HG02884 (cell line): ENCODE measurements around the gene TMEM30B.
"Not testable (repeated sequence)": the region's sequence is repeated elsewhere in the genome, so short reads cannot be mapped to it uniquely, and the experiment has no call there.

ENCODE experiments used
- ATAC-seq: cut with Tn5 transposase; IDR thresholded peaks from one replicate; pipeline ENCODE4 v1.9.1; 2021; ENCODE audit warnings: mild to moderate bottlenecking, moderate library complexity; ENCODE audit not compliant: unreplicated experiment

The TMEM30B gene, protein sequence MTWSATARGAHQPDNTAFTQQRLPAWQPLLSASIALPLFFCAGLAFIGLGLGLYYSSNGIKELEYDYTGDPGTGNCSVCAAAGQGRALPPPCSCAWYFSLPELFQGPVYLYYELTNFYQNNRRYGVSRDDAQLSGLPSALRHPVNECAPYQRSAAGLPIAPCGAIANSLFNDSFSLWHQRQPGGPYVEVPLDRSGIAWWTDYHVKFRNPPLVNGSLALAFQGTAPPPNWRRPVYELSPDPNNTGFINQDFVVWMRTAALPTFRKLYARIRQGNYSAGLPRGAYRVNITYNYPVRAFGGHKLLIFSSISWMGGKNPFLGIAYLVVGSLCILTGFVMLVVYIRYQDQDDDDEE

DNA sequence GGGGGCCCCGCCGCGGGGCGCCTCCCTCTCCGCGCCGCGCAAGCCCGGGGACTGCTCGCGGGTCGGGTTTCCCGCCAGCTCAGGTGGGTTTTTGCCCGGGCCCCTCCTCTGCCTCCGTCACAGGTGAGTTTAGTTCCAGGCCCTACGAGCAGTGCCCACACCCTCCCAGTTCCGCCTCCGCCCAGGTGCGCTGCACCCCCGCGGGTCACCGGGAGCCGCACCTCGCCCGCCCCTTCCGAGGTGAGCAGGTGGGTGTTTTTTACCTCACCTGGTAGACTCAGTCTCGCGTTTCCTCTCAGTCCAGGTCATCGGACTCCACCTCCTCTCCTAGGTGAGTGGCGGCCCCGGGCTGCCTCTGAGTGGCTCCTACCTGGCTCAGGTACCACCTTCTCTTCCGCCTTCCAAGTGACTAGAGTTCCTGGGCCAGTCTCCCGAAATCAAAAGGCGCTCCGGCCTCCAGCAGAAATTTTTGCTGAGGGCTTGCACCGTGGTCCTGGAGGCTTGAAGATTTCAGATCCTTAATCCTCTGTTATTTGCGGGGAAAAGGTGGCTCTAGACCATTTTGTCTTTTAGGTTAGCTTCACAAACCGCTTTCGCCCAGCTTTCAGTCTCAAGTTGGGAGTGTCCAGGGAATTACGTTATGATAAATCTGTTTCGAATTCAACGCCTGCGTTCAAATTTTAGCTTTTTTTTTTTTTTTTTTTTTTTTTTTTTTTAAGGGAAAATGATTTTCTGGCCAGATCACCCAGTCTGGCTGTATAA is at the start of gene TMEM30B:
TSS of gene TMEM30B (minus strand) at position 153 of the 762 bp plus-strand sequence. CDS start 191 bp downstream, outside the sequence.
- ATAC-seq, result no peak

DNA sequence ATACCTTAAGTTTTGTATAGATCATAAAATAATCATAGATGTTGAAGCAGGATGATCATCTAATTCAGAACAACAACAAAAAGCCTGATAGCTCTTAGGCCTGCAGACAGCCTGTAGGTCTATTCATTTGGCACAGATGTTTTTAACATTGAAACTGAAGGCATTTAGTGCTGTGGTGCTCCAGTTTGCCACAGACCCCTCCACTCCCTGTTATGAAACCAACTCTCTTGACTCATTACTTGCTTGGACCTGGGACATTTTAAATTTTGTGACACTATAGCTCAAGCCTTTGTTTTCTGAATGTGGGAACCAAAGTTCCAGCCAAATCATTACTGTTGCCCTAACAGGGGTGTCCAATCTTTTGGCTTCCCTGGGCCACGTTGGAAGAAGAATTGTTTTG is 49.4 kb upstream of the TMEM30B start:
- peak; percentile 54 for ATAC-seq

DNA sequence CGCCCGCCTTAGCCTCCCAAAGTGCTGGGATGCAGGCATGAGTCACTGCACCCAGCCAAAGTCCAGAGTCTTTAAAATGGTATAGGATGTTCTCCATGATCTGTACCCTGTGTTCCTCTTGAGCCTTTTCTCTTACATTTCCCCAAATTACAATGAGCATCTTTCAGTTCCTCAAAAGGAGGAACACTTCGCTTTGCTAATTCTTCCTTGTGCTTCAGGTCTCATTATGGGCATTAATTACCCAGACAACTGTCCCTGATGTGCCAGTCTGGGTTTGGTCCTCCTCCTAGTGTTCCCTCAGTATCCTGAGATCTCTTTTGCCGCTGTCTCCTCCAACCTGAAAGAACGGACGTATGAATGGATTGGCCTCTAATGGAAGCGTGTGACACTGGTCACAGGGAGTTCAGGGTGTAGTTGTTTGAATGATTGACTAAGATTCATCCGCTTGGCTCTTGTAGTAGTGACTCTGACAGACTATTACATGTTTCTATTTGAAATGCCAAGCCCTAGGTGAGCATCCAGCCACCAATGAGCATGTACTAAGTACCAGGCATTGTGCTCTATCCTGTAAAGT is 48.4 kb upstream of the TMEM30B start:
- no peak for ATAC-seq

DNA sequence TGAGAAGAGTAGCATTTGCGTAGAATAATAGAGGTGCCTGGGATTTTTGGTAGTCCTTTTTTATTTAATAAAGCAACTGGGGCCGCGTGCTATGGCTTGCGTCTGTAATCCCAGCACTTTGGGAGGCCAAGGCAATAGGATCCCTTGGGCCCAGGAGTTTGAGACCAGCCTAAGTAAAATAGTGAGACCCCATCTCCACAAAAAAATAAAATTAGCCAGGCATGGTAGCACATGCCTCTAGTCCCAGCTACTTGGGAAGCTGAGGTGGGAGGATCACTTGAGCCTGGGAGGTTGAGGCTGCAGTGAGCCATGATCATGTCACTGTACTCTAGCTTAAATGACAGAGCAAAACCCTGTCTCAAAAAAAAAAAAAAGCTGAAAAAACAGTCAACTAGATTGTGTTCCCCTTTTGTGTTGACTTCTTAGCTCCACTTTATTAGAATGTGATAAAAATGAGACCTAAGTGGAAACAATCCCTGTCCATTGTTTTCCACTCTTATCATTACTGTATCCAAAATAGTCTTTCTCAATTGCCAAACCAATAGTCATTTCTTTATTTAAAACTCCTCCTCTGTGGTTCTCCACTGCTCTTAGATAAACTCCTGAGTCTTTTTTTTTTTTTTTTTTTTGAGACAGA is 47.6 kb upstream of the TMEM30B start:
- no peak for ATAC-seq

DNA sequence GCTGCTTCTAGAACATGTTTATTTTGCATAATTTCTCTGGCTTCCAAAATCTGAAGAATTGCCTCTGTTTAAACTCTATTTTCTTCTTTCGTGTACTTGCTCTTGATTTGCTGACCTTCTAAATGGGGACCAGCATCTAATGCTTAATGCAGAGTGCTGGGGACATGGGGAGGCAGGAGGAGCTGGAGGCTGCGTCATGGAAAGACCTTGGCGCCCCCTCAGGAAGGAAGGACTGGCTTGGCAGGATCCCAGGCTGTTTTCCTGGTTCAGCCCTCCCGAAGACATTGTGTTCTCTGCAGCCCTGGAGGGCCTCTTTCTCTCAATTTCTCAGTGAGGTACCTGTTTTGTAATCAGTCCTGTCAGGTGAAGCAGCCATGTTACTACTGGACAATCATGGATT is 45.7 kb upstream of the TMEM30B start:
- ATAC-seq, result no peak

DNA sequence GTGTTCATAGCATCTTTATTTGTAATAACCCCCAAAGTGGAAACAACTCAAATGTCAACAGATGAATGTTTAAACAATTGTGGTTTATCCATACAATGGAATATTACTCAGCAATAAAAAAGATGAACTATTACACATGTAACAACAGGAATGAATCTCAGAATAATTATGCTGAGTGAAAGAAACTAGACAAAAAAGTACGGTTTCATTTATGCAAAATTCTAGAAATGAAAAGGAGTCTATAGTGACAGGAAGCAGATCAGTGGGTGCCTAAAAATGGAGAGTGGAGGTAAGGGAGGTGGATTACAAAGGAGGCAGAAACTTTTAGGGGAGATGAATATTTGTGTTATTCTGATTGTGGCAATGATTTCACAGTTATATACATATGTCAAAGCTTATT is 45.0 kb upstream of the TMEM30B start:
- no peak for ATAC-seq

DNA sequence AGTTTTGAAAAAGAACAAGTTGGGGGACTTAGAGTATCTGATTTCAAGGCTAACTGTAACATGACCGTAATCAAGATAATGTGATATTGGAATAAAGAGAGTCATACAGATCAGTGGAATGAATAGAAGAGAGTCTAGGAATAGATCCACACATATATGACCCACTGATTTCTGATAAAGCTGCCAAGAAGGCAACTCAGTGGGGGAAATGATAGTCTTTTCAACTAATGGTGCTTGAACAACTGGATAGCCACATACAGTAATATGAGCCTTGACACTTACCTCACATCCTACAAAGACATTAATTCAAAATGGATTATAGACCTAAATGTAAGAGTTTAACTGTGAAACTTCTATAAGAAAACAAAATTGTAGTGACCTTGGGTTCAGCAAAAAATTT is 44.0 kb upstream of the TMEM30B start:
- ATAC-seq, result no peak

DNA sequence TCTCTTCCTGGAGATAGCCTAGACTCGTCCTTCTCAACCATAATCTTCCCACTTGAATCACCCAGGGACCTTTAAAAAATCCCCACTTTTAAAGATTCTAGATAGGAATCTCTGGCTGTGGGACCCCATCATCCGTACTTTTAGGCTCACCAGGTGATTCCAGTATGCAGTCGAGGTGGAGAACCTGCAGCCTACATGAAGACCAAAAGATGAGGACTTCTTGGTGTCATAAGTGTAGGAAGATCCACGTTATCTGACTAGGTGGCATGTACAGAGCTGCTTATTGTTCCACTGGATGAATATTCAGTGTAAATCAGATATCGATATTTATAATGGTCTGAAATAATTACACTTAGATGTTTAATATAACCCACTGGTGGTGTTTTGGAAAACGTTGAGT is 42.8 kb upstream of the TMEM30B start:
- ATAC-seq, result no peak

DNA sequence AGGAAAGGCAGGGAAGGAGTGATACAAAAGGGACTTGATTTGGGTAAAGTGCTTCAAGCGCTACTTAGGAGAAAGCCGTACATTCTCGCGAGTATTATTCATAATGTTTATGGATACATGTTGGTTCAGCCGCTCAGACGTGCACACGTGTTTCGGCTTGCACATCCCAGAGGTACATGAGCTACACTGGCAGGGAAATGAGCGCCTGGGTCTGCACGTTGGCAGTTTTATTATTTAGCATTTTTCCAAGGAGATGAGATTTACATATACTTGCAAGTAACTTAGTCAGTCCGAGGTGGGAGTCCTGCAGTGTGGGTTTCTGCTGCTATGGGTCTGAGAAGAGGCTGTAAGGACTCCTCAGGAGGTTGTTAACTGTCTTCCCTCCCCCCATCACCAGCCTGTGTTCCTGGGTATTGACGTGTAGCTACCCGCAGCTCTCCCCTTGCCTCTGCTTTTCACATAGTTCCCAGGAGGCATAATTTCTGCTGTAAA is 41.7 kb upstream of the TMEM30B start:
- ATAC-seq, result no peak

DNA sequence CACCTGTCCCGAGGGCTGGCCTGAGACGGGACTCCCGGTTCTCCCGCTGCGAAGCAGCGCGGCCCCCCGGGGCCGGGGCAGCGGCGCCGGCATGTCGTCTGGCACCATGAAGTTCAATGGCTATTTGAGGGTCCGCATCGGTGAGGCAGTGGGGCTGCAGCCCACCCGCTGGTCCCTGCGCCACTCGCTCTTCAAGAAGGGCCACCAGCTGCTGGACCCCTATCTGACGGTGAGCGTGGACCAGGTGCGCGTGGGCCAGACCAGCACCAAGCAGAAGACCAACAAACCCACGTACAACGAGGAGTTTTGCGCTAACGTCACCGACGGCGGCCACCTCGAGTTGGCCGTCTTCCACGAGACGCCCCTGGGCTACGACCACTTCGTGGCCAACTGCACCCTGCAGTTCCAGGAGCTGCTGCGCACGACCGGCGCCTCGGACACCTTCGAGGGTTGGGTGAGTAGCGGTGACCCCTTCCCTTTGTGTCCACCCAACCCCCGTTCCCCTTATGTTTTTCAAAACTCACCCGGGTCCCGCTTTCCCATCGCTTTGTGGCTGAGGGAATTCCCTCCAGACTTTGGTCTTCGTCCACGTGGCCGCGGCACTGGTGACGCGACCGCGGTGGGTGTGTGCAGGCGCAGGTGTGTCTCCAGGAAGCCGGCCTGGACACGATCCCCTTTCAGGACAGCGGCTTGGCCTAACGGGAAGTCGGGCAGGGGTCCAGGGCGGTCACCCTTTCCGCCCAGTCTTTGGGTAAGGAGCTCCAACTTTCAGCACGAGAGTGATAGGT is 41.1 kb upstream of the TMEM30B start:
- ATAC-seq, result peak; percentile 16

DNA sequence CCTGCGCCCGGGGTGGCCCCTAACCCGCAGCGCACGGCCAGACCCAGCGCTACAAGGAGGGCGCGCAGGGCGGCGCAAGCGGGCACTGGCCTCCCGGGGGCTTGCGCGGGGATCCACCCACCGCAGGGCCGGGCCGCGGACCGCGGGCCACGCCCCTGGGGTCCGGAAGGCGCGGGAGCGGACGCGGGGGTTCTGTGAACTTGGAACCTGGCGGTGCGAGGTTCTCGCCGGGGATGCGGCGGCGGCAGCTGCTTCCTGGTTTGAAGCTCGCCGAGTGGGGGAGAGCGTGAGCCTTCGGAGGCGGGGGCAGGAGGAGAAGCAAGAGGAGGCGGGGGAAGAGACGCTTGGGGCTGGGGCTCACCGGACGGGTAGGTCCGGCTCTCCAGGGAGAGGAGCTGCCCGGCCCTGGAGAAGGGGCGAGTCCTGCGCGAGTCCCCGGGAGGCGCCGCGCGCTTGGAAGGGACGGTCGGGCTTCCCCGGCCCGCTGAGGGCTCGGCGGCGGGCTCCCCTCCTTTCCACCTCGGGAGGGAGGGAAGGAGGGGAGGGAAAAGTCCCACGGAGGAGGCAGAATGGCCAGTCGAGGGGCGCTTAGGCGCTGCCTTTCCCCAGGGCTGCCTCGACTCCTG is 40.4 kb upstream of the TMEM30B start, which contains the start of gene PRKCH:
TSS of gene PRKCH (plus strand) at position 195 of the 626 bp plus-strand sequence. CDS start 523 bp downstream, outside the sequence.
- peak; percentile 68 for ATAC-seq

DNA sequence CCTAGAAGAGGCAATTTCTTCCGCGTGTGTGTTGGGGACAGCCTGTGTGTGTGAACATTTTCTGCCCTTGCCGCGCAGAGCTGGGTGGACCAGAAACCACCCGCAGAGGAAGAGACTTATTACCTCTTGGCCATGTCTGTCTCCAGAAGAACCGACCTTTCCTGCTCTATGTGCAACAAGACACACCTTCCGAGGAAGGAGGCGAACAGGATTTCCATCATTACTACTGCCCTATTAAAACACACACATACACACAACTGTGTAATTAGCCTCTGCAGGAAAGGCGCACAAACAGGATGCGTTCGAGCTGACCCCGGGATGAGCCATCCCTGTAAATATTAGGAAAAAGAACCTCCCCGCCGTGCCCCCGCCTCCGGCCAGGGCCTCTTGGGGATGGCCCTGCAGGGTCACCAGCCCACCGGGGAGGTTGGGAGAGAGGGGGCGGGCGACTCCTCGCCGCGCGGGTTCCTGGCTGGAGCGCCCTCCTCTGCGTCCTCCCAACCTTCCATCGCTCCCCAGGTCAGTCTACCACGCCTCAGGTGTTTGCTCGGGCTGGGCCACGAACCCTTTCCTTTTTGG is 39.8 kb upstream of the TMEM30B start:
- ATAC-seq, result no peak

DNA sequence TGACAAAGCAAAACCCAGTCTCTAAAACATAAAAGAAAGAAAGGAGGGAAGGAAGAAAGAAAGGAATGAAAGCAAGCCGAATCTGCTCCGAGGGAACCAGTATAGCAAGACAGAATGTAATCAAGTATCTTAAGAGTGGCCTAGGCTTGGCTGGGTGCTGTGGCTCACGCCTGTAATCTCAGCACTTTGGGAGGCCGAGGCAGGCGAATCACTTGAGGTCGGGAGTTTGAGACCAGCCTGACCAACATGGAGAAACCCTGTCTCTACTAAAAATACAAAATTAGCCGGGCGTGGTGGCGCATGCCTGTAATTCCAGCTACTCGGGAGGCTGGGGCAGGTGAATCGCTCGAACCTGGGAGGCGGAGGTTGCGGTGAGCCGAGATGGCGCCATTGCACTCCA is 39.0 kb upstream of the TMEM30B start:
- not testable (repeated sequence) for ATAC-seq

DNA sequence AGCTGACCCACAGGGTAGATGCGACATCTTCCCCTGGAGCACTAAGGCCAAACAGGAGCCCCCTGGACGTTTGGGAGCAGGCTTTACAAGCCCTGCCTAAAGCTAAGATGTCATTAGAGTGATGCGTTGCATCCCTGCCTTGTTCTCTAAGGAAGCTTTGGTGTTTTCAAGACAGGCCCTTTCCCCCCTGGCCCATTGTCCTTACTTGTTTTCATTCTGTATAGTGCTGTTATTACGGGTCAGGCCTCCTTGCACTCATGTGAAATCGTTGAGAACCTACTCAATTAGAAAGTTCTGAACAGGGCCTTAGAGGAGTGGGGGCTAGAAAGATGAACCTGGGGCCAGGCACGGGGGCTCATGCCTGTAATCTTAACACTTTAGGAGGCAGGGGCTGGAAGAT is 38.6 kb upstream of the TMEM30B start:
- no peak for ATAC-seq

DNA sequence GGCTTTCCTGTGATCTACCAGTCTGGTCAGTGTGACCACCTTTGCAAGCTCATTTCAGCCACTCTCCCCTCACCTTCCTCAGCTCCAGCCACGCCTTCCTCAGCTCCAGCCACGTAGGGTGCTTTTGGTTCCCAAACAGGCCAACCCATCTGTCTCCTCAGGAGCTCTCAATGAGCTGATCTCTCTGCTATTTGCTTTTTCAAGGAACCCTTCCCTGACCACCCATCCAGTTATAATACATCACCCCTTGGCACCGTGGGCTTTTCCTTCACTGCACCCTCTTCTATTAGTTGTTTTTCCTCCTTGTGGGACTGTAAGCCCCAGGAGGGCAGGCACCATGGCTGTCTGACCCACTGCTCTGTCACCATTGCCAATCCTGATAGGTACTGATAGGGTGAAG is 37.9 kb upstream of the TMEM30B start:
- ATAC-seq, result no peak

DNA sequence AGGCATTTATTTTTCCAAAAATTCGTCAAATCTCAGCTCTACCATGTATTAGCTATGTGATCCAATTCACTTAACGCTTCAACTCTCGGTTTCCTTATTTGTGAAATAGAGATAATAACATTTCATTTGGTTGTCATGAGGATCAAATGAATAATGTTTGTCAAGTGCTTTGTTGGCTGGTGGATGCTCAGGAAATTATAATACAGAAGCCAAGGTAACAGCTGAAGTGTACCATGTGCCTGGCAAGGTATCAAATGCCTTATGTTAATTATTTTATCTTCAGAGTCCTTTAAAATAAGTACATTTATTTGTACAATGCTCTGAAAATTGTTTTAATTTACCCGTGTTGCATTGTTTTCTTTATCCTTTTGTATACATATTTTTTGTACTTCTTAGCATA is 34.2 kb upstream of the TMEM30B start:
- ATAC-seq, result no peak

DNA sequence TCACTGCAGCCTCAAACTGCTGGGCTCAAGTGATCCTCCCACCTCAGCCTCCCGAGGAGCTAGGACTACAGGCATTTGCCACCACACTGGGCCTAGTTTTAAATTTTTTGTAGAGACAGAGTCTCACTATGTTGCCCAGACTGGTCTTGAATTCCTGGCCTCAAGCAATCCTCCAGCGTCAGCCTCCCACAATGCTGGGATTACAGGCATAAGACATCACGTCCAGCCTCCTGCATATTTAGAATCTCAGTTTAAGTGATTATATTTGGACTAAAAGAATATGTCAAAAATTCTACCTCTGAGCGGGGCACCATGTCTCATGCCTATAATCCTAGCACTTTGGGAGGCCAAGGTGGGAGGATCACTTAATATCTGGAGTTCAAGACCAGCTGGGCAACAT is 27.6 kb upstream of the TMEM30B start:
- ATAC-seq, result not testable (repeated sequence)

DNA sequence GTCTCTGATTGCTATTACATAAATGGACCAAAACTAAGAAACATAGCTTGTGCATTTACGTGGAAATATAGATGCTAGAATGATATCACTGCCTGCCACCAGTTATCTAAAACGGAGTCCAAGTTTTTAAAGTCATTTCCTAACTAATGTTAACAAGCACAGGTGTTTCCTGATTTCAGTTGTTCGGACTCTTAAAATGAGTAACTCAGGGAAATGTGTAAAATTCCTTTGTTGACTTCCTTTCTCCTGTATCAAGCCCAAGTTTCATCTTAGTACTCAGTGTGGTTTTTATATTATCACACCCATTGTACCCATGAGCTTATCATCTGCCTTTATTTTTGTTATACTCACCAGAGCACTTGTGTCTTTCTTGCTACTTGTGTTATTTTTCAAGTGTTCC is 27.1 kb upstream of the TMEM30B start:
- ATAC-seq, result no peak

DNA sequence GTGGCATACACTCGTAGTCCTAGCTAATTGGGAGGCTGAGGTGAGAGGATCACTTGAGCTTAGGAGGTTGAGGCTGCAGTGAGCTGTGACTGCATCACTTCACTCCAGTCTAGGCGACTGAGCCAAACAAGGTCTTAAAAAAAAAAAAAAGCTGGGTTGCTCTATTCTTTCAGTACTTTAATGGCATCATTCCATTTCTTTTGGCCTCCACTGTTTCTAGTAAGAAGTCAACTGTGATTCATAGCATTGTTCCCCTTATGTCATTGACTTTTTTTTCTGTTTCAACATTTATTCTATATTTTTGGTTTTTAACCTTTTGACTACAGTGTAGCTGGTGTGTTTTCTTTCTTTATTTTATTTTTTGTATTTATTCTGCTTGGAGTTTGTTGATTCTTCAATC is 23.6 kb upstream of the TMEM30B start:
- no peak for ATAC-seq

DNA sequence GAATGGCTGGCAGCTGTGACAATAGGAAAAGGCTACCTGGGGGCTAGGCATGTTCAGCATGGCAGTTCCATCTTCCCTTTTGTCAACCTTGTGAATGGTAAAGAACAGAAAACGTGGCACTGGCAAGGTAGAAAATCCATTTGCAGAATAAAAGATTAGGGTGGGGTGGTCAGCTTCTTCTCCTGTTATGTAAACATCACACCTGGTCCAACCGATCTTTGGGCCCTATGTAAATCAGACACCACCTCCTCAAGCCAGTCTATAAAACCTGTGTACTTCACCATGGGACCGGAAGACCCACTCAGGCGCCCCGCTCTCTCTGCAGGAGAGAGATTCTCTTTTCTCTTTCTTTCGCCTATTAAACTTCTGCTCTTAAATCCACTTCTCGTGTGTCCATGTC is 19.6 kb upstream of the TMEM30B start:
- ATAC-seq, result no peak
